Activated T-cell treated with anti-CD3 and anti-CD28 coated beads, Interleukin-2, amount 50 U/mL, for 72 hours (primary cell): ENCODE measurements around the gene GOLGB1. TPM values are rescaled to one million over a fixed set of nuclear protein-coding genes. Genes with fewer than 3 reads are reported as not detected.

Experiments
- ATAC-seq, 2 donors: fragments of 150-1000 bp; cut with Tn5 transposase; replicated peaks in 1 of 2; 2 replicates each; pipeline ENCODE4 v1.10.0; 2021; ENCODE audit warnings: moderate library complexity in 2 of 2, mild to moderate bottlenecking in 1 of 2
- DNase-seq, 2 donors: peaks; one replicate each; pipeline ENCODE4 v3.0.0; 2021 to 2022; ENCODE audit warnings: mixed read lengths in 1 of 2
- H3K27ac Mint-ChIP-seq: one replicate; pipeline ENCODE4 v1.8.0; 2022; ENCODE audit warnings: mild to moderate bottlenecking, moderate library complexity, mixed read lengths
- H3K27me3 Mint-ChIP-seq: one replicate; pipeline ENCODE4 v1.8.0; 2022; ENCODE audit warnings: low read depth, mixed read lengths
- H3K36me3 Mint-ChIP-seq, 2 donors: one replicate each; pipeline ENCODE4 v1.8.0; 2022; ENCODE audit warnings: mixed read lengths in 2 of 2, mild to moderate bottlenecking in 1 of 2; ENCODE audit not compliant: insufficient read depth in 2 of 2
- H3K4me1 Mint-ChIP-seq: one replicate; pipeline ENCODE4 v1.8.0; 2022; ENCODE audit warnings: low read depth, mixed read lengths
- H3K4me3 Mint-ChIP-seq, 2 donors: one replicate each; pipeline ENCODE4 v1.8.0; 2022; ENCODE audit warnings: mild to moderate bottlenecking in 2 of 2, mixed read lengths in 2 of 2, moderate library complexity in 2 of 2
- H3K9me3 Mint-ChIP-seq, 2 donors: one replicate each; pipeline ENCODE4 v1.8.0; 2022; ENCODE audit warnings: mixed read lengths in 2 of 2
- total RNA-seq, 2 donors: library from RNA; stranded (reverse); gene quantifications; one replicate each; pipeline ENCODE4 v1.2.3, GENCODE V29; 2022

Gene GOLGB1
- total RNA-seq, 2 donors from 2014 or later, result 26.5 to 33.1 TPM

DNA sequence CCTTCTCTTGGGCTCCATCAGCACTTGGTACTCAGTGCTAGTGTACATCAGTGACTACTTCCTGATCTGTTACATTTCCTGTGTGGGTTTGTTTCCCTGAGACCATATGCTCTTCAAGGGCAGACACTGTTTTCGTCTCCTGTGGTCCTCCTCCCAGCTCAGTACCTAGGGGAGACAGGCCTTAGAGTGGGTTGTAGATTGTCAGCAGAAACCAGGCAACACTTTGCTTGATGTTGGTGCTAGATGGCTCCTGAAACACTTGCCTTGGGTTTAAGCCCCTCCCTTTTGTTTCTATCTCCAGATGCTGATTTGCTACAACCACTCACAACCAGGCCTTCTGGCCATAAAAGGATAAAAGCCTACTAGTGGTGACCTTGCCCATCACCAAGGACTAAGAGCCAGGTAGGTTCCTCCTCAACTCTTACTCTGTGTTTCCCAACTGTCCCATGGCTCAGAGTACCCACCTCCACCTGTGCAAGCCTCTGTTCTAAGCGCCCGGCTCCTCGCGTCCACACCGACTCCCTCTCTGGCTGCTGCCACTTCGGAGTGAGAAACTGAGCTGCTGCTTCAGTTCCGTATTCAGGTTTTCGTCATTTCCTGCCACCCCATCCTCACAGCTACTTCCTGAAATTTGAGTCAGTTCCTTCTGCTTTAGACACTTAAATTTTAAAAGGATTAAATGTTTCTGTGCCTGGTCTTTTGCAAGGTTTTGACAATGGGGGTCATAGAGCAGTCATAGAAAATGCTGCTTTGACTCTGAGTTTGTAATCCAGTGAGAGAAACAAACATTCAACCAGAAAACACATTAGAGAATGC is 89.0 kb downstream of the GOLGB1 start, which contains the start of gene HCLS1:
Gene HCLS1, minus strand, starts transcription at position 548 of the 816 bp plus-strand sequence. CDS start 2,556 bp downstream, outside the sequence.
- Mint-ChIP-seq H3K36me3 (peaks cover 23 to 31% of the 10 kb centered on the region in 2 donors), H3K27me3 (no peaks in the 10 kb centered on the region), H3K27ac (peak within 1 kb of the TSS; percentile 99), H3K4me1 (peaks cover 60% of the 10 kb centered on the region), H3K4me3 (peak within 1 kb of the TSS; percentile 87 to 95), H3K9me3 (no peaks in the 10 kb centered on the region)
- DNase-seq (peak; percentile 74 to 75), ATAC-seq (peak; percentile 87 to 89)

DNA sequence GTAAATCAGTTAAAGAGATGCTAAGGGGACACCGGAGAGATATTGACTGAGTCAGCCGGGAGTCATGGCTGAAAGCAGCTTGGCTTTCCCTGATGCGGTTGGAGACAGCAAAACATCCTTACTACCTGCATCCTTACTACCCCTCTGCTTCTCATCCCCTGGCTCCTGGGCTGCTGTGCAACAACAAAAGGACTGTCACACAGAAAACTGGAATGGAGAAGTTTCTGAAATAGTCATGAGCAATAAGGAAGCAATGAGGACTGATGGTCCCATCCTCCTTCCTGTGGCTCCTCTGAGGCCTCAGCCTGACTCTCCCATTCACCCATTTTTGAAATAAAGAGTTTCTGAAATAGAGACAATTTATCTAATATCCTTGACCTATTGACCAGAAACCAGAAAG is 90.0 kb downstream of the GOLGB1 start:
- no peaks in the 10 kb centered on the region for H3K9me3 Mint-ChIP-seq
- DNase-seq, result peak in 1 of 2 donors; percentile 8
- peaks cover 24 to 28% of the 10 kb centered on the region in 2 donors for H3K36me3 Mint-ChIP-seq
- peak overlapping the region; percentile 87 to 95 for H3K4me3 Mint-ChIP-seq
- H3K27ac Mint-ChIP-seq, result peak overlapping the region; percentile 99
- no peaks in the 10 kb centered on the region for H3K27me3 Mint-ChIP-seq
- ATAC-seq, result no peak
- H3K4me1 Mint-ChIP-seq, result peaks cover 65% of the 10 kb centered on the region

DNA sequence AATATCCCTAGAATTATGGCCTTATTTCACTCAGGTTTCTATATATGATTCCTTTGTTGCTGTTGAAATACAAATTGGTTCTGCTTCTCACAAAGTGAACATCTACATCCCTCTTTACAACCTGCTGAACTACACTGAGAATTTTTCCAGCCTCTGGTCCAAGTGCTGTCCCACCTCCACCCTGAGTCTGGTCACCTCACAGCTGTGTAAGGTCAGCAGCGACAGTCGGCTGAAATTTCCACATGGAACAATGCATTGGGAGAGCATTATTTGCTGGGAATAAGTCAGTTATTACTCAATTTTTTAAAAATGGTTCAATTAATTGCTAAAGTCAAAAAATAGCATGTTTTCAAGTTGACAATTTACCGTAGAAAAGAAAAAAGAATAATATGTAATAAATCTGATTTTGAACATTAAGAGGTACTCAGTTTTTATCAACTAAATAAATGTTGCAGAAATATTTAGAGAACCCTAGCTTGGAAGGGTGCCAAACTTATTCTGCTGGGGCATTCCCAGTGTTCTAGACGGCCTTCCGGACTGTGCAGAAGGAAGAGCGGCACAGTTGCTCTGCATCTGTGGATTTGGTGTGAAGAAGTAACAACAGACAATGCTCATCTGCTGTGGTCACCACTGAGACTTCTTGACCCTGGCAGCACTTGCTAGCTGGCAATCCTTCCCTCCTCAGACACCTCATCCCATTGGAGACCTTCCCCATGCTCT is 90.7 kb downstream of the GOLGB1 start:
- Mint-ChIP-seq H3K27me3 (no peaks in the 10 kb centered on the region), H3K4me1 (peaks cover 72% of the 10 kb centered on the region), H3K9me3 (no peaks in the 10 kb centered on the region), H3K4me3 (peak overlapping the region; percentile 87 to 95), H3K27ac (peak overlapping the region; percentile 99), H3K36me3 (peaks cover 25 to 28% of the 10 kb centered on the region in 2 donors)
- ATAC-seq (no peak), DNase-seq (no peak)

DNA sequence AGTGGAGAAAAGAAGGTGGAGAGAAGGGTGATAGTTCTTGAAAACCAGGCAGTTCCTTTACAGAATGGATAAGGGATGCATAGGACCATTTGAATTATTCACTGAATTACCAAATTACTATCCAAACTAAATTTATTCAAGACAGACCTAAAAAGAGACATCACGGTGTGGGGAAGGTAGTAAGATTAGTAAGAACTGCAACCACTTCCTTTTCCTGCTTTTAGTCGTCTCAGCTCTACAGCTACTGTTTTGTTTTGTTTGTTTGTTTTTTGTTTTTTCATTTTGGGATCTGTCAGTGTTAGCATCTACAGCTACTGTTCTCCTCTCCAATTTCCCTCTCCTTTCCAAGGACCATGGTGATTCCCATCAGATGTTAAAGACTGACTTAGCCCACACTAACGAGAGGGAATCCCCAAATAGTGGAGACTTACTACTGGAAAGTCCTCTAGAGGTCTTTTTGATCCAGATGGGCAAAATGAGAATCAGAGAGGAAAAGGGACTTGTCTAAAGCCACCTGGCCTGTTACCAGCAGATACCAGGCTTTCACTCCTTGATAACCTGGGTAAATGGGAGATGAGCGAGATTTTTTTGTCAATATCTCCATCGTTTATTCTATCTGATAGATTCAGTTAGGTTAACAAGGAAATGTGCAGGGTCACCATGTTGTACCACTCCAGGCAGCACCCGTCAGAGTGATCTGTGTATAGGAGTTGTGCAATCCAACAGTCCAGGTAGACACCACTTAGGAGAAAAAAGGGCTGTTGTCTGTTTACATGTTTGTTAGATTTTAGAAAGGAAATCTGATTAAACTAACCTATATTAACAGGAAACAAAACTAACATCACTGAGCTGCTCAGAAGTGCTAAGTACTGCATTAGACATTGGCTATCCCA is 94.8 kb downstream of the GOLGB1 start:
- peaks cover 22 to 38% of the 10 kb centered on the region in 2 donors for H3K36me3 Mint-ChIP-seq
- DNase-seq, result peak in 1 of 2 donors; percentile 10
- H3K27me3 Mint-ChIP-seq, result no peaks in the 10 kb centered on the region
- H3K27ac Mint-ChIP-seq, result peak overlapping the region; percentile 72
- H3K9me3 Mint-ChIP-seq, result no peaks in the 10 kb centered on the region
- peak; percentile 90 to 92 for ATAC-seq
- H3K4me1 Mint-ChIP-seq, result peaks cover 83% of the 10 kb centered on the region
- peak overlapping the region; percentile 60 to 71 for H3K4me3 Mint-ChIP-seq

DNA sequence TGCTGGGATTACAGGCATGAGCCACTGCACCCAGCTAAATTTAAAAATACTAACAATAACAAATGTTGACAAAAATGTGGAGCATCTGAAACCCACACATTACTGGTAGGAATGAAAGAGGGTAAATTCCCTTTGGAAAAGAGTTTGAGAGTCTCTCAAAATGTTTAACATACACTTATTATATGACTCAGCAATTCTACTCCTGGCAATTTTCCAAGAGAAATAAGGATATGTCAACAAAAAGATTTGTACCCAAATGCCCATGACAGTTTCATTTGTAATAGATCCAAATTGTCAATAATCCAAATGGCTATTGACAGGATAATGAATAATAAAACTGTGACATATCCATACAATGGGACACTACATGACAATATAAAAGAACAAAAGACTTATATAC is 97.9 kb downstream of the GOLGB1 start:
- Mint-ChIP-seq H3K4me1 (peaks cover 58% of the 10 kb centered on the region), H3K27me3 (no peaks in the 10 kb centered on the region), H3K4me3 (peak overlapping the region in 1 of 2 donors; percentile 25), H3K9me3 (no peaks in the 10 kb centered on the region), H3K36me3 (peaks cover 8 to 27% of the 10 kb centered on the region in 2 donors), H3K27ac (peak overlapping the region; percentile 70)
- ATAC-seq, result no peak
- DNase-seq, result no peak

DNA sequence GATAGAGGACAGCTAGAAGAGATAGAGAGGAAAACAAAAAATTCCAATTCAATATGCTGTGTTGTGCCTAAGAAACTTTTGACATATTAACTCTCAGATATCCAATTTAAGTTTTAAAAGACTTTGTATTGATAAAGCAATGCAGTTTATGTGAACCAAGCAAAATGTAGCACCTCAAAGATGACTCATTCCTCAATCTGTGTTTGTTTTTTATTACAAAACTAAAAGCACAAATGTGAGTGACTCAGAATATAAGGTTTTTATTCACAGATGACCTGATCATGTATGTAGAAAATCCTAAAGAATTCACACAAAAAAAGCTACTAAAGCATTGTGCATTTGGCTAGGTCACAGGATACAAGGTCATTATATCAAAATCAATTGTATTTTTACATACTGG is 99.9 kb downstream of the GOLGB1 start:
- ATAC-seq, result no peak
- Mint-ChIP-seq H3K36me3 (peaks cover 6 to 21% of the 10 kb centered on the region in 2 donors), H3K27me3 (no peaks in the 10 kb centered on the region), H3K9me3 (no peaks in the 10 kb centered on the region), H3K4me3 (no peak overlapping the region), H3K27ac (peak overlapping the region; percentile 65), H3K4me1 (peaks cover 45% of the 10 kb centered on the region)
- DNase-seq, result no peak

DNA sequence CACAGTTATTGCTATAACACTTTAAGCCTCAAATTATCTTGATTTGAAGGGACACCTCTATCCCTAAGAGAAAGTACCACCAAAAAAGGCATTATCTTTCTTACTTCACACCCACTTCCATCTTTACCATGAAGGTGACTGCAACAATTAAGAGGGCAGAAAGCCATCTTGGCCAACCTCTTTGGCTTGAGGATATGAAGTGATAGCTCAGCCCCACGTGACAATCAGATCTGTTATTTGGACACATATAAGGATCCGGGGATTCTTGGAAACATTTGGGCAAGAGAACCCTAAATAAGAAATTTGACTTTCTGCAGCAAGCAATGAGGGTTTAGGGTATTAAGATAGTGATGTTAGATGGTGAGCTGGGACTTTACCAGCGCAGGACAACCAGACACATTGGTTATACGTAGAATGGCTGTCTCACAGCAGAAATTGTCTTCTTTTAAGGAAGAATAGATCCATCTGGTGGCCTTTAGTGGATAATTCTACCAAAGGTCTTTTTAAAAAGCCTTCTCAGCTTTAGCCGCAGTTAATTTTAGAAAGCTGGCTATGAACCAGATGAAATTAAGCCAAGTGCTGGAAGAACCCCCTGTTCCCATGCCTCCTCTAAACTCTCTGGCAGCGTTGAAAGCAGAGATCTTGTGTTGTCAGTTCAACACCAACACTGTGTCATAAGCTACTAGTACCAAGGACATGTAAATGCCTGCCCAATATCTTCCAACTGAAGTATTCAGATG is 101.2 kb downstream of the GOLGB1 start:
- no peak overlapping the region for H3K27ac Mint-ChIP-seq
- ATAC-seq (no peak), DNase-seq (no peak)
- H3K27me3 Mint-ChIP-seq, result no peaks in the 10 kb centered on the region
- H3K4me3 Mint-ChIP-seq, result no peak overlapping the region
- H3K36me3 Mint-ChIP-seq, result peaks cover 4 to 21% of the 10 kb centered on the region in 2 donors
- peaks cover 33% of the 10 kb centered on the region for H3K4me1 Mint-ChIP-seq
- no peaks in the 10 kb centered on the region for H3K9me3 Mint-ChIP-seq

DNA sequence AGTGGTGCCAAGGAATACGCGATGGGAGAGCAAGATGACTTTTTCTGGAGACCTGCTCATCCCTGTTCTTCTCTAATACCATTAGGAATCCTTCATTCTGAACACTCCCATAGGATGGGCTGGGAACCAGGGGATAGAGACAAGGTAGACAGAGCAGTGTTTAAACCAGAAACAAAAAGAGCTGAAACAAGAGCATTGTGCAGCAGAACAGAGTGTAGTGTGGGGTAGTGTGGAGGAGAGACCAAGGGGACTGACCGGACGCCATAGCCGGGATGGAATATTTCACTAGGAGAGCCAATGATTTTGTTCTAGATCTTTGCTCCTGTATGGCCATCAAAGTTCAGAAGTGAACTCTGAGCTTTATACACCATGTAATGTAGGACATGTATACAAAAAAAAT is 104.5 kb downstream of the GOLGB1 start:
- Mint-ChIP-seq H3K4me3 (no peak overlapping the region), H3K4me1 (peaks cover 23% of the 10 kb centered on the region), H3K27ac (no peak overlapping the region), H3K9me3 (no peaks in the 10 kb centered on the region), H3K27me3 (no peaks in the 10 kb centered on the region), H3K36me3 (peaks cover 11 to 30% of the 10 kb centered on the region in 2 donors)
- ATAC-seq (peak; percentile 35 to 70), DNase-seq (no peak)

DNA sequence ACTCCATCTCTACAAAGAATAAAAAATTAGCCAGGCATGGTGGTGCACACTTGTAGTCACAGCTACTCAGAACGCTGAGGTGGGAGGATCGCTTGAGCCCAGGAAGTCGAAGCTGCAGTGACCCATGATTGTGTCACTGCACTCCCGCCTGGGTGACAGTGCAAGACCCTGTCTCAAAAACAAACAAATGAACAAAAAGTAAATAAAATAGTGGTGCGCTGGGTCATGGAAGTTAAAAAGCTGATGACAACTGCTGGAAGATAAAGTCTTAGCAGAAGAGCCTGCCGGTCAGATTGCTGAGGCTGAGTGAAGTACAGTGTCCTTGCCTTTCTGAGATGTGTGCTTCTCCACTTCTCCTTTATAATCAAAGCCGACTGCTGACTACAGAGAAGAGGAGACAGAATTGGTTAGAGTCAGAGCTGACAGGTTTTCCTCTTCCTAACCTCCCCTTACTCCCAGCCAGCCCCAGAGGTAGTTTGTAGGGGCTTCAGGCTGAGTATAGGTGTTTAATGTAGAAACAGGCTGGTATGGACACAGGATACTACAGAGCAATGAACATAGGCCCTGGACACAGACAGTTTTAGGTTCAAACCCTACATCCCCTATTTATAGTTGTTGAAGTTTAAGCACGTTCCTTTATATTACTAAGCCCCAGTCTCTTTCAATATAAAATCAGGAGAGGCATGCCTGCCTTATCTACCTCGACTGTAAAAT is 106.8 kb downstream of the GOLGB1 start:
- Mint-ChIP-seq H3K9me3 (no peaks in the 10 kb centered on the region), H3K4me3 (no peak overlapping the region), H3K36me3 (peaks cover 12 to 47% of the 10 kb centered on the region in 2 donors), H3K4me1 (peaks cover 28% of the 10 kb centered on the region), H3K27ac (peak overlapping the region; percentile 71), H3K27me3 (no peaks in the 10 kb centered on the region)
- ATAC-seq (no peak), DNase-seq (no peak)

DNA sequence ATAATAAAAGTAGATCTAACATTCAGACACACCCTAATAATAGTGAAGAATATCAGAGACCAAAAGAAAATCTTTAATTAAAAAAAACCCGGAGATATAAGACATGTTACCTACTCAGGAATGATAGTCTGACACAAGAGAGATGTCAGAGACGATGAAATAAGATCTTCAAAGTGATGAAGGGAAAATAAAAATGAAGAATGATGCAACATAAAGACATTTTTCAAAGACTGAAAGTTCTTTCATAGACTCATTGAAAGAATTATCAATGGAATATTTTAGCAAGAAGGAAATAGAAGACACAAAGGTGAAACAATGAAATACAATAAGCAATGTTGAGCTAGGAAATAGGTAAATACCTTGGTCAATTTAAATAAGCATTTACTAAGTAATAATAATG is 108.4 kb downstream of the GOLGB1 start:
- no peak for ATAC-seq
- no peaks in the 10 kb centered on the region for H3K27me3 Mint-ChIP-seq
- H3K4me3 Mint-ChIP-seq, result peak overlapping the region; percentile 24 to 67
- H3K9me3 Mint-ChIP-seq, result no peaks in the 10 kb centered on the region
- peaks cover 14 to 58% of the 10 kb centered on the region in 2 donors for H3K36me3 Mint-ChIP-seq
- H3K4me1 Mint-ChIP-seq, result peaks cover 32% of the 10 kb centered on the region
- DNase-seq, result no peak
- peak overlapping the region; percentile 100 for H3K27ac Mint-ChIP-seq

DNA sequence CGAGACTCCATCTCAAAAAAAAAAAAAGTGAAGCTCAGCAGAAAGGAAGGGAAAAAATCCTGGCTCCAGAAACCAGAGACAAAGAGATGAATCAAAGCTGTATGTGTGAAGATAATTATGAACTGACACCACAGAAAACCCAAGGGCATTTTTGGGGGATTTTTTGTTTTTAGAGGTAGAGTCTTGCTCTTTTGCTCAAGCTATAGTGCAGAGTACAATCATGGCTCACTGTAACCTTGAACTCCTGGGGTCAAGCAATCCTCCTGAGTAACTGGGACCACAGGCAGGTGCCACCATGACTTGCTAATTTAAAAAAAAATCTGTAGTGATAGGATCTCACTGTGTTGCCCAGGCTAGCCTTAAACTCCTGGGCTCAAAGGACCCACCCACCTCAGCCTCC is 111.6 kb downstream of the GOLGB1 start:
- Mint-ChIP-seq H3K36me3 (peaks cover 22 to 67% of the 10 kb centered on the region in 2 donors), H3K27ac (peak overlapping the region; percentile 54), H3K4me1 (peaks cover 32% of the 10 kb centered on the region), H3K4me3 (no peak overlapping the region), H3K27me3 (no peaks in the 10 kb centered on the region), H3K9me3 (no peaks in the 10 kb centered on the region)
- ATAC-seq (no peak), DNase-seq (no peak)
